IPS-NIHi7 (cell line): Measurements from ENCODE around the gene PLEKHG4B.
"Not testable (repeated sequence)": the region's sequence is repeated elsewhere in the genome, so short reads cannot be mapped to it uniquely, and the experiment has no call there.

Experiments used
- DNase-seq: peaks from one replicate; pipeline ENCODE4 v3.0.0; 2012; ENCODE audit warnings: mixed read lengths; ENCODE audit errors: extremely low spot score

Gene PLEKHG4B

GRCh38 chr5:187617-188451, 95.9 kb downstream of the PLEKHG4B start:
- no peak for DNase-seq

GRCh38 chr5:188488-189481, 96.8 kb downstream of the PLEKHG4B start:
- DNase-seq = peak; percentile 98

DNA sequence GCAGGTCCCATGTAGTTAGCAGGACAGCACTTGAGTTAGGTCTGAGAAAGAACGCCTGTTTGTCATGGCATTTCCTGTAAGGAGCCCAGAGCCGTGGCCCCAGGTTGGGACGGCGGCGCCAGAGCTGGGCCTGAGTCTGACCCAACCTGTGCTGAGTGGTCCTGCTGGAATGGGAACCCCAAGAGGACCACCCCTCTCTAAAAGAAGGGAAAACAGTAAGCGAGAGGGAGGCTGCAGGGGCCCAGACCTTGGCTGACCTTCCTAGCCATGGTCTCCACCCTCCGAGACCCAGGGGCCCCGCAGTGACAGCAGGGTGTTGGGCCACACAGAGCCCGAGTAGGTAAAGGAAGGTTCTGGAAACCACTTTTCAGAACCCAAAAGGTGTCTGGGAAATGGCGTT, 97.5 kb downstream of the PLEKHG4B start:
- no peak for DNase-seq

GRCh38 chr5:189976-190365, 98.0 kb downstream of the PLEKHG4B start:
- DNase-seq = no peak

DNA sequence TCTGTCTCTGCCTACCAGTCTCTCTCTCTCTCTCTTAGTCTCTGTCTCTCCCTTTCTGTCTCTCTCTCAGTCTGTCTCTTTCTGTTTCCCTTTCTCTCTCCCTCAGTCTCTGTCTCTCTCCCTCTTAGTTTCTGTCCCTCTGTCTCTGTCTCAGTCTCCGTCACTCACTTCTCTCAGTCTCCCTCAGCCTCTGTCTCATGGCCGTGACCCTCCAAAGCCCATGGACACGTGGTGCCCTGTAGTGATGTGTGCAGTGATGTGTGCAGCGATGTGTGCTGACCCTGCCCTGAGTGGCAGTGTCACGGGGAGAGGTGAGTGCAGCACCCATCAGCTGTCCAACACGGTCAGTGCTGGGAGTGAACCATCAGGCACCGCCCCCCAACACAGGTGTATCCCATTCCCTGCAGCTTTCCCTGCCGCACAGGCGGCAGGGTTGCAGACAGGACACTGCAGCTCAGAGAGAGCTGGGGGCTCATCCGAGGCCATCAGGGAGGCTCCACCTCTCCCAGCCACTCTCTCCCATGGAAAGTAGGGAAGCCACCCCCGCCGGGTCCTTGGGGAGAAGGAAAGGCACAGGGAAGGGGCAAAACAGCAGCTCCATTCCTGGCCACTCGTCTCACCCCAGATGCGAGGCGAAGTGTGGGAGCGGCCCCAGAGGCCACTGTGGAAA, 98.5 kb downstream of the PLEKHG4B start:
- DNase-seq = no peak

DNA sequence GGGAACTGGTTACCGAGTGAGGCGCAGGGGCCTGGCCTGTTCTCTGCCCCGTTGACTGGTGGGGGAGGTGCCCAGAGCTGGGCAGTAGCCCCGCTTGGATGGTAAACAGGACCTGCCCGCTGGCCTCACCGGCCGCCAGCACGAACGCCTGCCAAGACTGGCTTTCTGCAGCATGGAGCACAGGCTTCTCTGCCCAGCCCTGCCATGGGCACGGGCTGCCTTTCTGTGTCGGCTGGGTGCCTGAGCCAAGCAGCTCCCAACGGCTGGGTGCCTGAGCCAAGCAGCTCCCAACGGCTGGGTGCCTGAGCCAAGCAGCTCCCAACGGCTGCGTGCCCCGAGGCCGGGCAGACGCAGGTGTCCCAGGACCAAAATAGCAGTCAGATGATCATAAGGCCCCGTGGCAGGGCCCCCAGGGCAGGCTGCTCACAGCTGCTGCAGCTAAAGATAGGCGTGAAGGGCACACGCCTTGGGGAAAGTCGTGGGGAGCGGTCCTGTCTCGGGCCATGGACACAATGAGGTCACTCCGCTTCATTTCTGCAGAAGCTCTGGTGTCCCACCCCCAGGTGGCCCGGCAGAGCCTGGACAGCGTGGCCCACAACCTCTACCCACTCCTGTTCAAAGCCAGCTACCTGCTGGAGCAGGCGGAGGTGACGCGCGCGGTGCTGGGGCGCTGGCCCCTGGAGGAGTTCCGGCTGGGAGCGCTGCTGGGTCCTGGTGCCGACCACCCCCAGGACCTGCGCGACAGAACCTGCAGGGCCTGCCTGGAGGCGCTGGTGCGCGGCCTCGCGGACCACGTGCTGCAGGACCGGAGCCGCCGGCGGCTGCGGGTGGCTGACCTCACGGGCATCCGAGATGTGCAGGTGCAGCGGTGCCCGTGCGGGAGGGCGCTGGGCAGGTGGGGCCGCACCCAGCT, 99.3 kb downstream of the PLEKHG4B start, which contains the start of gene LRRC14B:
LRRC14B (plus strand) TSS at position 460 of the 913 bp plus-strand sequence; CDS start at position 504, 44 bp downstream.
- DNase-seq = no peak

- DNase-seq = no peak
Measured at GRCh38 chr5:191949-192690, 100.2 kb downstream of the PLEKHG4B start.

GRCh38 chr5:192691-192969, 100.7 kb downstream of the PLEKHG4B start:
- no peak for DNase-seq

DNA sequence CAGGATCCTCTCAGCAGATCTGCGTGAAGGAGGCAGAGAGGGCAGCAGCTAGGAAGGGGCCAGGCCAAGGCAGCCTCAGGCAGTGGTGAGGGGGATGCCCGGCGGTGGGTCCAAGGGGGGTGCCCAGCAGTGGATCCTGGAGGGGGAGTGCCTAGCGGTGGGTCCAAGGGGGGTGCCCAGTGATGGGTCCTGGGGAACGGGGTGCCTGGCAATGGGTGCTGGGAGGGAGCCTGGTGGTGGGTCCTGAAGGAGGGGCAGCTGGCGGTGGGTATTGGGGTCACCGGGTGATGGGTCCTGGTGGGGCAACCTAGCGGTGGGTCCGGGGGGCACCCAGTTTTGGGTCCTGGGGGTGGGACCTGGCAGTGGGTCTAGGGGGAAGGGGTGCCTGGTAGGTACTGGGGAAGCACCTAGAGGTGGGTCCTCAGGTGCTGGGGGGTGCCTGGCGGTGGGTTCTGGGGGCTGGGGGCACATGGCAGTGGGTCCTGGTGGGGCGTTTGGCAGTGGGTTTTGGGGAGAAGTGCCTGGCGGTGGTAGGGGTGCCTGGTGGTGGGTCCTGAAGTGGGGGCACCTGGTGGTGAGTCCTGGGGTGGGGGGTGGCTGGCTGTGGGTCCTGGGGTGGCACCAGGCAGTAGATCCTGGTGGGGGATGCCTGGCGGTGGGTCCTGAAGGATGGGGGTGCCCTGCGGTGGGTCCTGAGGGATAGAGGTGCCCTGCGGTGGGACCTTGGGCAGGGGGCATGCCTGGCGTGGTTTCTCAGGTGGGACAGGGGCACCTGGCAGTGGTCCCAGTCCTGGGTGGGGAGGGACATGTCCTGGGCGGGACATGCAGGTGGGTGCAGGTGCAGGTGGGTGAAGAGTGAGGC, 101.2 kb downstream of the PLEKHG4B start:
- DNase-seq = no peak

DNA sequence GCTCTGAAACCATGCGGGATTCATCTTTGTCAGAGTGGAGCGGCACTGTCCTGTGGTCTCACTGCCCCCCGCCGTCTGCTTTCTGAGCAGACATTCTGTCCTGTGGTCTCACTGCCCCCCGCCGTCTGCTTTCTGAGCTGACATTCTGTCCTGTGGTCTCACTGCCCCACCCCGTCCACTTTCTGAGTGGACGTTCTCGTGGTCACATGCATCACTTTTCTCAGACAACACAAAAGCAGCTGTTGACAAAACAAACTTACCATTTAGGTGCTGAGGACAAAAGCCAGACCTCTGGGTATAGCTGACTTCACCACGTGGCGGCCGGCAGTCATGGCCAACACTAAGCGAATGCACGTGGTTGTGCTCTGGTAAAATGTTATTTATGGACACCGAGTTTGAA, 102.1 kb downstream of the PLEKHG4B start:
- no peak for DNase-seq

GRCh38 chr5:194603-195209, 102.7 kb downstream of the PLEKHG4B start:
- no peak for DNase-seq

DNA sequence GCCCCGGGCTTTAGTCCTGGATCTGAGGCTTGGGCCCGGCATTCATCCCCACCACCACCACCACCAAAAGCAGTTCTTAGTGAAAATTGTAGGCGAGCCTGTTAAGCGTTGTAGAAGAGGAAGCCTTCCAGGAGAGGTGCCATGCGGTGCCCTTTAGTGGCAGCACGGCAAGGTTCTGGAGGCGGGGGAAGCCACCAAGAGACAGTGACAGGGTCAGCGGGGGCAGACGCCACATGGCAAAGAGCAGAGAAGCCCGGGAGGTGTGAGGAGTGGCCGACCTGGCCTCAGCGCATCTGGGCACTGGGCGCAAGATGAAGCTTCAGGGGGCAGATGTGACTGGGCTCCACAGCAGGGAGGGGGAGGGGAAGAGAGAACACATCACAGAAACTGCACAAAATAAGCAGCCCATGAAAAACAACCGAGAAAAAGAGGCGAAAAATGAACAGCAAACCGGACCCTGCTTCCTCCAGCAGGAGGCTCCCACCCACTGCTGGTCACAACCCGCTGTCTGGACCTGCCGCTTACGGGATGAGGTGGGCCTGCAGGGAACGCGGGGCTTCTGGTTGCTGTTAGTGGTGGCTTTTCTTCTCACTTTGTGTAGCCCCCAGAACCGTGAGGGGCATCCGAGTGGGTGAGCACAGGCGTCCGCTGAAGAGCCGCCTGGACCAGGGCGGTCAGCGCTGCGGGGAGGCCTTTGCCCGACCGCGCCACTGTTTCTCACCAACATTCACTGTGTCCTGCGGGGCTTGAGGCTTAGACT, 103.6 kb downstream of the PLEKHG4B start:
- peak; percentile 67 for DNase-seq

- no peak for DNase-seq
Measured at GRCh38 chr5:196350-196749, 104.4 kb downstream of the PLEKHG4B start.

DNA sequence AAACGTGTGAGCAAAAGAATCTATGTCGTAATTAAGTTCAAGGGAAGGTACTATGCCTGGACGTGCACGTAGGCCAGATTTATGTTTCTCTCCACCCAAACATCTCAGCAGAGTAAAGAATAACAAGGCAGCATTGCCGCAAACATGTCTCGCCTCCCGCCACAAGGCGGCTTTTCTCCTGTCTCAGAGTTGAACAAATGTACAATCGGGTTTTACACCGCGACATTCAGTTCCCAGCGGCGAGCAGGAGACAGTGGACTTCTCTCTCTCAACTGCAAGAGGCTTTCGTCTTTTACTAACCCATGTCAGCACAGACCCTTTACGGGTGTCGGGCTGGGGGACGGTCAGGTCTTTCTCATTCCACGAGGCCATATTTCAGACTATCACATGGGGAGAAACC, 105.1 kb downstream of the PLEKHG4B start:
- DNase-seq = not testable (repeated sequence)

DNA sequence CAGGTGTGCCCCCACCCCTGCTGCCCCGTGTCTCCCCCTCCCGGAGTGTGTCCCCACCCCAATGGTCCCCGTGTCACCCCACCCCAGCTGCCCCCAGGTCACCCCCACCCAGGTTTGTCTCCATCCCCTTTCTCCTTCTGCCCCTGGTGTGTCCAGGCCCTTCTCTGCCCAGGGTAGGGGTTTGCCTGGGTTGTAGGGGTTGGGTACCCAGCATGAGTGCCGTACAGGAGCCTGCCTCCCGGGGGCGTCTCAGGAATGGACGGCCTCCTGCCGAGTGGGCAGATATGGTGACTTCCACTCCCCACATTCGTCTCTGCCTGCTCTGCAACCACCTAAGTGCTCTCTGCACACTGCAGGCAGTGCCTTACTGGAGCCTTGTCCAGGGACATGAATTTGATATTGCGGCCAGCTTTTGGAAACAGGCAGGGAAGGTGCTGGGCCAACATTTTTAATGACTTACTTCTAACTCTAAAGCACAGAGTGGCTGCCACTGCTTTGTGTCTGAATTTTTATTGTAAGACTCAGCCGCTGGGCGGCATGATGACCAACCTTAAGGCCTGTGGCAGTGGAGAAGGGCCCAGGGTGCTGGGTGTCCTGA, 106.0 kb downstream of the PLEKHG4B start:
- no peak for DNase-seq

GRCh38 chr5:198516-199196, 106.7 kb downstream of the PLEKHG4B start:
- DNase-seq = no peak
